ENCODE measurements around the gene ACP7.
"Not testable (repeated sequence)": the region's sequence is repeated elsewhere in the genome, so short reads cannot be mapped to it uniquely, and the experiment has no call there.

The ACP7 gene

GRCh38 chr19:39133431-39134270 is 49.5 kb downstream of the ACP7 start:
- DNase-seq = no peak

DNA sequence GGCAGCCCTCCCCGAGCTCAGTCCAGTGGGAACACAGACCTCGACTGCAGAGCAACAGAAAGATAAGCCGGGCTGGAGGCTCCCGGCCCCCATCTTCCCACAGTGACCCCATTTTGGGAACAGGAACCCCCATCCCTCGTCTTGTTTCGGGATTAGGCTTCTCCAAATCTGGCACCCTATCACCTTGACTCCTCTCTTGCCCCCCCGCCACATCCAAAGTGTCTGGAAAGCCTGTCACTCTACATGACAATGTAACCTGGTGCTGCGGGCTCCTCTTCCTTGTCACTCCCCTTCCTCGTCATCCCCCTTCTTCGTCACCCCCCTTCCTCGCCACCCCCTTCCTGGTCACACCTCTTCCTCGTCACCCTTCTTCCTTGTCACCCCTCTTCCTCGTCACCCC is 51.5 kb downstream of the ACP7 start:
- no peak for DNase-seq

- DNase-seq = no peak
These were observed 52.2 kb downstream of the ACP7 start for GRCh38 chr19:39136225-39136940.

DNA sequence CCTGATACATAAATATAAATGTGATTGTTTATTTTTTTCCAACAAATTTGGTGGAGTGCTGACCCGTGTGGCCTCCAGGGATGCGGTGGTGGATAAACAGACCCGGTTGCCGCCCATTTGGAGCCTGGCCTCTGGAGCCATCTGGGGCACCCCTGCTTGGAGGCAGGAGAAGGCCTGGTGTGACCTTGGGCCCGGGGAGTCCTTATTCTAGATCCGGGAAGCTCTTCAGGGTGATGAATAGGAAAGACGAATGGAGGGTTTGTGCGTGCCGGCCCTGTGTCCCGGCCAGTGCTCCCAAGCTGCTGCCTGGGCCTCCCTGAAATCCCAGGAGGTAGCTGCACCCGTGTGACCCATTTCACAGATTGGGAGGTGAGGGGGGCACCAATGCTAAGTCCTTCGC is 53.0 kb downstream of the ACP7 start:
- no peak for DNase-seq

GRCh38 chr19:39138221-39139211 is 54.3 kb downstream of the ACP7 start:
- DNase-seq = peak; percentile 80

DNA sequence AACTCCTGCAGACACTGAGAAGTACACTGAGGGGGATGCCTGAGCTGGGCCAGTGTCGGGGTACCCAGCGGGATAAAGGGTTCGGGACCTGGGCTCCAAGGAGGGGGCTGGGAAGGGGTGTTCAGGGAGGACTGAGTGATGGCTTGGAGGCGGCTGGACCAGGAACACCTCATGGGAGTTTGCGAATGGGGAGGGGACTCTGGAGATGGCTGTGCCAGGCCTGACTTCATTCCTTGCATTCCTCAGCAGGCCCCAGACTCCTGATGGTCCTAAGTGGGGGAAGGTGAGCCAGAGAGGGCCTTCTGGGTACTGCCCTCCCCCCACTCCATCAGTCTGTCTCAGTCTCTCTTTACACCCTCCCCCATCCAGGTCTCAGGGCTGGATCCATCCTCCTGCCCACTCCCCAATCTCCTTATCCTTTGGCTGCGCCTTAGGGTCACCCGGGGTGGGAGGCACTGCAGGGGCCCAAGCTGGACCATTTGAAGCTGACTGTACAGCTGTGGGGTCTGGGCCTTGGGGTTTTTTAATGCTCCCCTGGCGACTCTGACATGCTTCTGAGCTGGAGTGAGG is 55.2 kb downstream of the ACP7 start:
- no peak for DNase-seq

- no peak for DNase-seq
These were observed 55.8 kb downstream of the ACP7 start for GRCh38 chr19:39139971-39140453.

GRCh38 chr19:39140594-39140993 is 56.4 kb downstream of the ACP7 start:
- DNase-seq = no peak

DNA sequence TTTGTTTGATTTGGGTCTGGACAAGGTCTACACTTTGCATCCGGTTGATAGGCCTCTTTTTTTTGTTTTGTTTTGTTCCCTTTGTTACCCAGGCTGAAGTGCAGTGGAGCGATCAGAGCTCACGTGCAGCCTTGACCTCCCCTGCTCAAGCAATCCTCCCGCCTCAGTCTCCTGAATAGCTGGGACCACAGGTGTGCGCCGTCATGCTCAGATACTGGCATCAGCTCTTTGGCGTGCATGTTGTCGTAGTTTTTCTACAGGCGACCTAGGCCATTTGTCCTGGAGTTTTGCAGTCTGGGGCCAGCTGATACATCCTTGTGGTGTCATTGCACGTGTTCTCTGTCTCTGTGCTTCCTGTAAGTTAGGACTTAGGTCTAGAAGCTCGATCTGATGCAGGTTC is 57.8 kb downstream of the ACP7 start:
- no peak for DNase-seq

GRCh38 chr19:39142630-39143029 is 58.5 kb downstream of the ACP7 start:
- no peak for DNase-seq

GRCh38 chr19:39143757-39144289 is 59.7 kb downstream of the ACP7 start:
- DNase-seq = not testable (repeated sequence)

DNA sequence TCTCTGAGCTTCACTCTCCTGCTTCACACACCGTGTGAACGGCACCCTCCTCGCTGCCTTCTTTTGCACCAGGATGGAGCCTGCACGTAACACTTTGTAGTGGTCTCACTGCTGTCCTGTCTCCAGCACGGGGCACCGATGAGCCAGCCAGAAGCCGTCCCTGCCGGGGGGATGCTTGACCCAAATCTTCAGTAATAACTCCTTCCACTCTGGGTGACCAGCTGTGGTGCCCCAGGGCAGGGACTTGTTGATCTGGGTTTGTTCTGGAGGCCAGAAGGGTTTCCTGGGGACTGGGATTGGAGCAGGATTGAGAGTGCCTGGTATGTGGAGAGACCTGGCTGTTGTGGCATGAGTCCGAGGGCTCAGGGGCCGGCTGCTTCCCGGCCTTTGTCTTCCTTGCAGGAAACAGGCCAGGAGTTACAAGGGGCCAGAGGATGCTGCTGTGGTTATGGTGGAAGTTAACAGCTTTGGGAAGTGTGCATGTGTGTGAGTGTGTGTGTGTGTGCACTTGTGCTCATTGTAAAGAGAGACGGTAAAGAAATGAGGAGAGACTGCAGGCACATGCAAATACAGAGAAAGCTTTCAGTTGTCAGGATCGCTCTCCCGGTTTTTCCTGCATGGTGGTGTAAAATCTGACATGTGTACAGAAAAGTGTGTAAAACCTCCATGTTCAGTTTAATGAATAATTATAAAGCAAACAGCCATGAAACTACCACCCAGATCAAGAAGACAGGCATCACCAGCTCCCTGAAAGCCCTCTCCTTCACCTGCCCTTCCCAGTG is 60.3 kb downstream of the ACP7 start:
- DNase-seq = no peak

- DNase-seq = no peak
These were observed 61.2 kb downstream of the ACP7 start for GRCh38 chr19:39145180-39145953.

- DNase-seq = no peak
These were observed 61.9 kb downstream of the ACP7 start for GRCh38 chr19:39146091-39146490.

DNA sequence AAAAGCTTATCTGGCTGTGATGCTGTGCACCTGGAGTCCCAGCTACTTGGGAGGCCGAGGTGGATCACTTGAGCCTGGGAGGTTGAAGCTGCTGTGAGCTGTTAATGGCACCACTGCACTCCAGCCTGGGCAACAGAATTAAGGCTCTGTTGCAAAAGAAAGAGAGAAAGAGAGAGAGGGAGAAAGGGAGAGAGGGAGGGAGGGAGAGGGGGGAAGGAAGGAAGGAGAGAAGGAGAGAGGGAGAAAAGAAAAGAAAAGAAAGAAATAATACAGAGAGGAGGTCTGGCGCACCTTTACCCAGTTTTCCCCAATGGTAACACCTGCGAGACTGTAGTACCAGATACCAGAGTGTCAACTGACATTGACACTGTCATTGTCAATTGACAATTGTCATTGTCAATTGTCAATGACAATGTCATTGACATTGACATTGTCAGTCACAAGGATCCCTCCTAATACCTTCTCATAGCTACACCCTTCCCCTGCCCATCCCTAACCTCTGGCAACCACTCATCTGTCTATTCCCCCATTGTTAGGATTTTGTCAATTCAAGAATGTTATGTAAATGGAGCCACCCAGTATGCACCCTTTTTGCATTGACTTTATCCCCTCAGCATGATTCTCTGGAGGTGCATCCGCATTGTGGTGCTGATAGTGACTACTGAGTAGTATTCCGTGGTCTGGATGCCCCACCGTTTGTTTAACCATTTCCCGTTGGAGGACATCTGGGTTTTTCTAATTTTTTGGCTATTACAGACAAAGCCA is 62.7 kb downstream of the ACP7 start:
- DNase-seq = no peak

- DNase-seq = no peak
These were observed 63.3 kb downstream of the ACP7 start for GRCh38 chr19:39147480-39147879.

- DNase-seq = no peak
These were observed 64.9 kb downstream of the ACP7 start for GRCh38 chr19:39148939-39149529.

GRCh38 chr19:39150235-39150634 is 66.1 kb downstream of the ACP7 start:
- no peak for DNase-seq

DNA sequence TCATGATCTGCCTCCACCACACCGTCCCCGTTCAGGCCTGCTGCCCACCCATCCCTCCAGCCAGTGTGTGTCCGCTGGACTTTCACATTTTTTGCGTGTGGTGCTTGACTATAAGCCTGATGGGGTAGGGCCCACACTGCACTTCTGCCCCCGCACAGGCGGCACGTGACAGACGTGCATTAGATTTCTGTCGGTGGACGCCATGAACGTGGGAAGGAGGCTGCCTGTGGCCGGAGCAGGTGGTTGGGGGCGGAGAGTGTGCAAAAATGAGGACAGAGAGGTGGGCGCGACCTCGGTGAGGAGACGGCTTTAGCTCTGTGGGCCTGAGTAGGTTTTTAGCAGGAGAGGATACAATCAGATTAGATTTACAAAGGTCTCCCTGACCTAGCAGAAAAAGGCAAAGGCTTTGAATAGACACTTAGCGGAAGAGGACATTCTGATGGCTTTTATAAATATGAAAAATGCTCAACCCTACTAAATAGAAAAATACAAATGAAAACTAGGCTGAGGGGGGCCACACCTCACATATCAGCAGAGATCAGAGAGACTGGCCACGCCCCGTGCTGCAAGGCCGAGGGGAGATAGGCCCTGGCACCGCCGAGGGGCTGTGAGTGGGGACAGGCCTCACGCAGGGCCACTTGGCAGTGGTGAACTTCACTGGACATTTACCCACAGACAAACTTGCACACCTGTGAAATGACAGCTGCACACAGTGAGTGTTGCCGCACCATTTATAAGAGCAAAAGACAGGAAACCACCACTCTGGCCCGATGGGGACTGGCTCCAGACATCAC is 66.8 kb downstream of the ACP7 start:
- DNase-seq = no peak

All from NCI-H1105 treated with DMSO at 0.1 percent for 48 hours (cell line).